T-helper 2 cell treated with Interferon-gamma antibody and Interleukin-4, amounts not matched to agents 5 μg/mL and 100 μg/mL, for 36 hours (primary cell): ENCODE data around the gene ST8SIA5.

ENCODE experiments used
- DNase-seq: peaks from one replicate; pipeline ENCODE4 v3.0.0; 2021; ENCODE audit warnings: low spot score
- H3K27ac Mint-ChIP-seq: one replicate; pipeline ENCODE4 v1.8.0; 2021; ENCODE audit warnings: mild to moderate bottlenecking, mixed read lengths
- H3K27me3 Mint-ChIP-seq: one replicate; pipeline ENCODE4 v1.8.0; 2021; ENCODE audit warnings: low read depth, mixed read lengths
- H3K36me3 Mint-ChIP-seq: one replicate; pipeline ENCODE4 v1.8.0; 2021; ENCODE audit warnings: low read depth, mixed read lengths
- H3K4me1 Mint-ChIP-seq: one replicate; pipeline ENCODE4 v1.8.0; 2021; ENCODE audit warnings: low read depth, mixed read lengths
- H3K4me3 Mint-ChIP-seq: one replicate; pipeline ENCODE4 v1.8.0; 2022; ENCODE audit warnings: mild to moderate bottlenecking, moderate library complexity, mixed read lengths
- H3K9me3 Mint-ChIP-seq: one replicate; pipeline ENCODE4 v1.8.0; 2021; ENCODE audit warnings: mixed read lengths

Gene ST8SIA5

GRCh38 chr18:46659484-46659883 is 97.4 kb downstream of the ST8SIA5 start:
- Mint-ChIP-seq H3K4me1 (no peaks in the 10 kb centered on the region), H3K4me3 (no peak overlapping the region), H3K27ac (no peak overlapping the region), H3K36me3 (no peaks in the 10 kb centered on the region), H3K27me3 (peaks cover 4% of the 10 kb centered on the region), H3K9me3 (no peaks in the 10 kb centered on the region)
- no peak for DNase-seq

- Mint-ChIP-seq H3K27ac (no peak within 1 kb of the TSS), H3K4me3 (no peak within 1 kb of the TSS), H3K9me3 (no peaks in the 10 kb centered on the region), H3K4me1 (no peaks in the 10 kb centered on the region), H3K36me3 (no peaks in the 10 kb centered on the region), H3K27me3 (peaks cover 6% of the 10 kb centered on the region)
- no peak for DNase-seq
Observed at GRCh38 chr18:46657115-46657955, 99.5 kb downstream of the ST8SIA5 start, which contains the start of gene LOXHD1. Gene LOXHD1 (minus strand): TSS chr18:46657220. CDS start chr18:46657033, 187 bp downstream.

DNA sequence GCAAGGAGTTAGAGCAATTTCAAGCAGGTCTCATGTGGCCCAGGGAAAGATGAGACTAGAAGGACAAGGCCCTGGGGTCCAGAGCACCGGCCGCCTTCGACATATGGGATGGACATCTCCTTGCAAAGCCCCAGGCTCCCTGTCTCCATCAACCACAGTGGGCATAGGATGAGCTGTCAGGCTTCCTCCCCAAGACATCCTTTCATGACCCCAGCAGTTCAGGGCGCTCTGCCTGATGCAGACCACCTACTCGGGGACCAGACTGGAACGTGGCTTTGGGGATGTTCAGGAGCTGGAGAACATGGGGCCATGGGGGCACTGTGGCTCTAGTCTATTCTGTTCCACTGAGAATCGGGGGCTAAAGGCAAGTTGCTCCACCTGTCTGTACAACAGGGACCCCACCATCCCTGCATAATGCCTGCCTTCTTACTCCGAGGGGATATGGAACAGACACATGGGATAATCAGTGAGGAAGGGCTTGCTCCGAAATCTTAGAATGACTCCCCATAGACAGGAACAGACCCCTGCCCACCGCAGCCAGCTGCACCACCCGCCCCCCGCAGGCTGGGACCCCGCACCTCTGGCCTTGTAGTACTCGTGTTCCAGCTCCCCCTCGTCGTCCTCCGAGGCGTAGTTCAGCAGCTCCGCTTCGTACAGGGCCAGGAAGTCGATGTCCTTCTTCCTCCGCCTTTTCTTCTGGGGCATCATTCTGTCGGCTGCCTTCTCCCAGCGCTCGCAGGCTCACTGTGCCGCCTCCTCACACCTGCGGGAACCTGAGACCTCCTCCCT is 100.3 kb downstream of the ST8SIA5 start:
- H3K9me3 Mint-ChIP-seq: no peaks in the 10 kb centered on the region
- no peak overlapping the region for H3K27ac Mint-ChIP-seq
- H3K4me3 Mint-ChIP-seq: no peak overlapping the region
- no peaks in the 10 kb centered on the region for H3K36me3 Mint-ChIP-seq
- H3K4me1 Mint-ChIP-seq: no peaks in the 10 kb centered on the region
- peaks cover 10% of the 10 kb centered on the region for H3K27me3 Mint-ChIP-seq
- no peak for DNase-seq

GRCh38 chr18:46652372-46652771 is 104.5 kb downstream of the ST8SIA5 start:
- Mint-ChIP-seq H3K36me3 (no peaks in the 10 kb centered on the region), H3K27me3 (peaks cover 17% of the 10 kb centered on the region), H3K4me1 (no peaks in the 10 kb centered on the region), H3K4me3 (no peak overlapping the region), H3K9me3 (no peaks in the 10 kb centered on the region), H3K27ac (no peak overlapping the region)
- DNase-seq: no peak

DNA sequence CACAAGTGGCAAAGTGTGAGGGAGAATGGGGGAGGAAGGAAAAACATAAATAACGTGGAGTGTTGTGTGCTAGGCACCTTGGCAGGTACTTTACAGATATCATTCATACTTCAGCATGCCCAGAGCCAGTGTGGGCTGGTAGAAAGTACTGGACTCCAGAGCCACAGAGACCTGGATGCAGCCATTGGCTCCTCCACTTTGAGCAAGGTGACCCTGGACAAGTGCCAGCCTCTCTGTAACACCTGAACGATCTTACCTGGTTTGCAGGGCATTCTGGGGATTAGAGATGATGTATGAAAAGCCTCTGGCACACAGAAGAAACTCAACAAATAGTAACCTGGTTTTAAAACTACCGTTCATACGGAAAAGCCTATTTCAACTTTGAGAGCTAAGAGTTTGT is 106.2 kb downstream of the ST8SIA5 start:
- no peak for DNase-seq
- Mint-ChIP-seq H3K36me3 (no peaks in the 10 kb centered on the region), H3K4me1 (no peaks in the 10 kb centered on the region), H3K9me3 (no peaks in the 10 kb centered on the region), H3K4me3 (no peak overlapping the region), H3K27ac (no peak overlapping the region), H3K27me3 (peaks cover 17% of the 10 kb centered on the region)

GRCh38 chr18:46649071-46649862 is 107.6 kb downstream of the ST8SIA5 start:
- Mint-ChIP-seq H3K27me3 (peaks cover 15% of the 10 kb centered on the region), H3K9me3 (no peaks in the 10 kb centered on the region), H3K4me3 (no peak overlapping the region), H3K27ac (no peak overlapping the region), H3K4me1 (no peaks in the 10 kb centered on the region), H3K36me3 (no peaks in the 10 kb centered on the region)
- no peak for DNase-seq

- Mint-ChIP-seq H3K4me1 (no peaks in the 10 kb centered on the region), H3K4me3 (no peak overlapping the region), H3K27ac (no peak overlapping the region), H3K36me3 (no peaks in the 10 kb centered on the region), H3K27me3 (peaks cover 7% of the 10 kb centered on the region), H3K9me3 (no peaks in the 10 kb centered on the region)
- no peak for DNase-seq
Observed at GRCh38 chr18:46646468-46646867, 110.4 kb downstream of the ST8SIA5 start.

GRCh38 chr18:46642561-46642960 is 114.3 kb downstream of the ST8SIA5 start:
- Mint-ChIP-seq H3K4me1 (no peaks in the 10 kb centered on the region), H3K27ac (no peak overlapping the region), H3K36me3 (no peaks in the 10 kb centered on the region), H3K27me3 (no peaks in the 10 kb centered on the region), H3K4me3 (no peak overlapping the region), H3K9me3 (no peaks in the 10 kb centered on the region)
- DNase-seq: no peak

GRCh38 chr18:46641917-46642316 is 114.9 kb downstream of the ST8SIA5 start:
- DNase-seq: no peak
- no peaks in the 10 kb centered on the region for H3K4me1 Mint-ChIP-seq
- no peak overlapping the region for H3K4me3 Mint-ChIP-seq
- no peak overlapping the region for H3K27ac Mint-ChIP-seq
- H3K36me3 Mint-ChIP-seq: no peaks in the 10 kb centered on the region
- no peaks in the 10 kb centered on the region for H3K9me3 Mint-ChIP-seq
- H3K27me3 Mint-ChIP-seq: no peaks in the 10 kb centered on the region

DNA sequence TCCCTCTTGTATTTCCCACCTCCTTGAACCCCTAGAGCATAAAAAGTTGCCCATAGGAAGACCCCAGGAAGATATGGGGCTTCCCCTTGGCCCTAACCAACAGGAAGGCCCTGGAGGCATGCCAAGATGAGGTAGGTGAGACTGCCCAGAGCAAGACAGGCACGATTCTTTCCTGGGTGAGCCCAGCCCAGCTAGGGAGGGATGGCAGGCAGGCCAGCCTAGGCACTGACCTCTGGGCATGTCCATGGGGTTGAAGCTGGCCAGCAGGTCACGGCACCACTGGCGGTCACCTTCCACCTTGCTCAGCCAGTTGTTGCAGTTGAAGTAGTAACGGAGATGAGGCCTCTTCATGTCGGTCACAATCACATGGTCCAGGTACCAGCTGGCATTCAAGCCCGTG is 117.5 kb downstream of the ST8SIA5 start:
- no peak overlapping the region for H3K4me3 Mint-ChIP-seq
- H3K4me1 Mint-ChIP-seq: no peaks in the 10 kb centered on the region
- H3K27ac Mint-ChIP-seq: no peak overlapping the region
- no peak for DNase-seq
- no peaks in the 10 kb centered on the region for H3K36me3 Mint-ChIP-seq
- H3K9me3 Mint-ChIP-seq: no peaks in the 10 kb centered on the region
- H3K27me3 Mint-ChIP-seq: peaks cover 5% of the 10 kb centered on the region

- Mint-ChIP-seq H3K27me3 (peaks cover 8% of the 10 kb centered on the region), H3K36me3 (no peaks in the 10 kb centered on the region), H3K4me1 (no peaks in the 10 kb centered on the region), H3K27ac (no peak overlapping the region), H3K4me3 (no peak overlapping the region), H3K9me3 (no peaks in the 10 kb centered on the region)
- DNase-seq: no peak
Observed at GRCh38 chr18:46636040-46636630, 120.7 kb downstream of the ST8SIA5 start.

DNA sequence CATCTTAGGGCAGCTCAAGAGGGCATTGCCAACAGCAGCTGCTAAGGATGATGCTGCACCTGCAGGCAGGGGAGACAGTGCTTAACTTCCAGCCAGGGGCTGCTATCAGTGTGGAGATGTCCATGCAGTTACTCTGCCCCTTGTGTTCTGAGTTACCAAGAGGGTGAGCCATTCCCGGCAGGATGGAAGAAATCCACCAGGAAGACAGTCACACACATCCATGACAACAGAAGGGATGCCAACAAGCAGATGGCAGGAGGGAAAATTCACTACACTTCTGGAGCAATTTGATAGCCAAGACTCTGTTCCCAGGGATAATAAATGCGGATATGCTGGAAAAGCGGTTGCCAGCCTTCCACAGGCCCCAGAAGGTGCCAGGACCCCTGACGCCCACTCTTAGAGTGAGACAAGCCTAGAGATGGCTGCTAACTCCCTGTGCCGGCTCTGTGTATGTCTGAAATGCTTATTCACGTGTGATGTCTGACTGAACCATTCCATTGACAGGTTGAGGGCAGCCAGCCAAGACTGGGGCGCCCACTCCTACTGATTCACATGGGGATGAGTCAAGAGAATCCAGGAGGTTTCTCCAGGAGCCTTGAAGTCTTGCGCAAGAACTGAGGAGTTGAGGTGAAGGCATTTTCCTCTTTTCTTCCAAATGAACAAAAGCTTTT is 124.3 kb downstream of the ST8SIA5 start:
- Mint-ChIP-seq H3K27me3 (peaks cover 9% of the 10 kb centered on the region), H3K4me3 (no peak overlapping the region), H3K9me3 (peaks cover 6% of the 10 kb centered on the region), H3K4me1 (peaks cover 9% of the 10 kb centered on the region), H3K27ac (no peak overlapping the region), H3K36me3 (no peaks in the 10 kb centered on the region)
- no peak for DNase-seq

GRCh38 chr18:46630991-46631390 is 125.9 kb downstream of the ST8SIA5 start:
- H3K4me3 Mint-ChIP-seq: no peak overlapping the region
- H3K27ac Mint-ChIP-seq: no peak overlapping the region
- H3K27me3 Mint-ChIP-seq: peaks cover 14% of the 10 kb centered on the region
- peaks cover 6% of the 10 kb centered on the region for H3K9me3 Mint-ChIP-seq
- no peak for DNase-seq
- H3K36me3 Mint-ChIP-seq: no peaks in the 10 kb centered on the region
- H3K4me1 Mint-ChIP-seq: peaks cover 9% of the 10 kb centered on the region
